ENCODE data around the gene TAGLN. TPM values are rescaled to one million over a fixed set of nuclear protein-coding genes. Genes with fewer than 3 reads are reported as not detected.
A peak's percentile ranks its signal among the peaks of the same experiment; 100 is the strongest.
"Not testable (repeated sequence)": the region's sequence is repeated elsewhere in the genome, so short reads cannot be mapped to it uniquely, and the experiment has no call there.

Gene TAGLN
- total and polyA plus RNA-seq, 9 of the 15 experiments (the other 6 are each of a cell fraction or from before 2014, with no cell fraction given) = 0.21 to 4.9 (median 1.1) TPM

GRCh38 chr11:117206859-117207258 lies 7.7 kb downstream of the TAGLN start:
- H3K27ac ChIP-seq (ENCODE audit: extremely low read depth, low read depth, low read length); H3K9ac ChIP-seq (ENCODE audit: insufficient read depth in 1 of 2, low read depth in 2 of 2, low read length in 2 of 2); intact Hi-C loops (cut with micrococcal nuclease); ATAC-seq; H2AFZ ChIP-seq (ENCODE audit: low read depth, low read length); H4K20me1 ChIP-seq (replicated peaks; ENCODE audit: control insufficient read depth, insufficient read depth, low read length); H3K27me3 ChIP-seq (ENCODE audit: control insufficient read depth in 2 of 2, insufficient read depth in 2 of 2, low read length in 2 of 2); H3K4me3 ChIP-seq; H3K79me2 ChIP-seq (ENCODE audit: control insufficient read depth, insufficient read depth, low read length); H3K36me3 ChIP-seq (ENCODE audit: control insufficient read depth, insufficient read depth, low read length); H3K4me2 ChIP-seq (ENCODE audit: insufficient read depth, low read length); CTCF ChIA-PET (ENCODE audit: low intra/inter-chr PET ratio); FAIRE-seq; DNase-seq (ENCODE audit: extremely low read depth in 1 of 4, low spot score in 3 of 4); H3K9me1 ChIP-seq (ENCODE audit: control insufficient read depth, insufficient read depth, low read length); H3K9me3 ChIP-seq (replicated peaks; ENCODE audit: control insufficient read depth, insufficient read depth, low read depth, low read length); BruUV-seq (replicated peaks); H3K4me1 ChIP-seq (replicated peaks in 1 of 2; ENCODE audit: control insufficient read depth in 2 of 2, insufficient read depth in 2 of 2, low read length in 2 of 2): not testable (repeated sequence)
- POLR2A ChIA-PET = interaction anchor here (1.2 kb wide), 1 partner anchor 18 kb away, joined by 3 read pairs; no protein-coding TSS in a partner anchor
- WGBS (ENCODE audit: insufficient coverage, low coverage, missing lambda C conversion rate) = 72% methylated on average over 3 of the region's 11 CpGs
- in situ Hi-C loops (cut with MboI) = loop anchor here (5.0 kb wide), 1 partner anchor 70 kb away; no protein-coding TSS in a partner anchor

- CTCF ChIA-PET (ENCODE audit: low intra/inter-chr PET ratio); BruUV-seq (replicated peaks); H3K4me3 ChIP-seq; H2AFZ ChIP-seq (ENCODE audit: low read depth, low read length); H3K79me2 ChIP-seq (ENCODE audit: control insufficient read depth, insufficient read depth, low read length); H3K9ac ChIP-seq (ENCODE audit: insufficient read depth in 1 of 2, low read depth in 2 of 2, low read length in 2 of 2); H3K4me2 ChIP-seq (ENCODE audit: insufficient read depth, low read length); POLR2A ChIA-PET; H3K4me1 ChIP-seq (replicated peaks in 1 of 2; ENCODE audit: control insufficient read depth in 2 of 2, insufficient read depth in 2 of 2, low read length in 2 of 2); H3K36me3 ChIP-seq (ENCODE audit: control insufficient read depth, insufficient read depth, low read length); ATAC-seq; H4K20me1 ChIP-seq (replicated peaks; ENCODE audit: control insufficient read depth, insufficient read depth, low read length); H3K9me3 ChIP-seq (replicated peaks; ENCODE audit: control insufficient read depth, insufficient read depth, low read depth, low read length); H3K9me1 ChIP-seq (ENCODE audit: control insufficient read depth, insufficient read depth, low read length); intact Hi-C loops (cut with micrococcal nuclease); H3K27ac ChIP-seq (ENCODE audit: extremely low read depth, low read depth, low read length); H3K27me3 ChIP-seq (ENCODE audit: control insufficient read depth in 2 of 2, insufficient read depth in 2 of 2, low read length in 2 of 2); DNase-seq (ENCODE audit: extremely low read depth in 1 of 4, low spot score in 3 of 4): not testable (repeated sequence)
- FAIRE-seq = peak; percentile 66
- whole genome bisulfite sequencing (ENCODE audit: insufficient coverage, low coverage, missing lambda C conversion rate) = 79% methylated on average over 5 of the region's 5 CpGs
- in situ Hi-C loops (cut with MboI) = loop anchor here (5.0 kb wide), 1 partner anchor 70 kb away; no protein-coding TSS in a partner anchor
Measured at GRCh38 chr11:117207481-117207880, 8.3 kb downstream of the TAGLN start.

- H3K4me3 ChIP-seq; H3K9me3 ChIP-seq (replicated peaks; ENCODE audit: control insufficient read depth, insufficient read depth, low read depth, low read length); H3K4me1 ChIP-seq (replicated peaks in 1 of 2; ENCODE audit: control insufficient read depth in 2 of 2, insufficient read depth in 2 of 2, low read length in 2 of 2); H2AFZ ChIP-seq (ENCODE audit: low read depth, low read length); H3K79me2 ChIP-seq (ENCODE audit: control insufficient read depth, insufficient read depth, low read length); ATAC-seq; POLR2A ChIA-PET; BruUV-seq (replicated peaks); H3K4me2 ChIP-seq (ENCODE audit: insufficient read depth, low read length); H3K9ac ChIP-seq (ENCODE audit: insufficient read depth in 1 of 2, low read depth in 2 of 2, low read length in 2 of 2); intact Hi-C loops (cut with micrococcal nuclease); DNase-seq (ENCODE audit: extremely low read depth in 1 of 4, low spot score in 3 of 4); CTCF ChIA-PET (ENCODE audit: low intra/inter-chr PET ratio); H3K27me3 ChIP-seq (ENCODE audit: control insufficient read depth in 2 of 2, insufficient read depth in 2 of 2, low read length in 2 of 2); H4K20me1 ChIP-seq (replicated peaks; ENCODE audit: control insufficient read depth, insufficient read depth, low read length); H3K9me1 ChIP-seq (ENCODE audit: control insufficient read depth, insufficient read depth, low read length); H3K27ac ChIP-seq (ENCODE audit: extremely low read depth, low read depth, low read length): not testable (repeated sequence)
- WGBS (ENCODE audit: insufficient coverage, low coverage, missing lambda C conversion rate) = 78% methylated on average over 5 of the region's 13 CpGs
- in situ Hi-C loops (cut with MboI) = loop anchor here (5.0 kb wide), 1 partner anchor 71 kb away; no protein-coding TSS in a partner anchor
- peak; percentile 26 for FAIRE-seq
- H3K36me3 ChIP-seq (ENCODE audit: control insufficient read depth, insufficient read depth, low read length) = peaks cover 20% of the 10 kb centered on the region; the same call in 2 of the 3 replicates
Measured at GRCh38 chr11:117208710-117209109, 9.5 kb downstream of the TAGLN start.

GRCh38 chr11:117209351-117210125 lies 10.4 kb downstream of the TAGLN start:
- H3K4me2 ChIP-seq (ENCODE audit: insufficient read depth, low read length); H3K9me1 ChIP-seq (ENCODE audit: control insufficient read depth, insufficient read depth, low read length); H3K4me1 ChIP-seq (replicated peaks in 1 of 2; ENCODE audit: control insufficient read depth in 2 of 2, insufficient read depth in 2 of 2, low read length in 2 of 2); H2AFZ ChIP-seq (ENCODE audit: low read depth, low read length); H3K4me3 ChIP-seq; H3K27ac ChIP-seq (ENCODE audit: extremely low read depth, low read depth, low read length); intact Hi-C loops (cut with micrococcal nuclease); H3K27me3 ChIP-seq (ENCODE audit: control insufficient read depth in 2 of 2, insufficient read depth in 2 of 2, low read length in 2 of 2); BruUV-seq (replicated peaks); FAIRE-seq; H3K9me3 ChIP-seq (replicated peaks; ENCODE audit: control insufficient read depth, insufficient read depth, low read depth, low read length); H3K79me2 ChIP-seq (ENCODE audit: control insufficient read depth, insufficient read depth, low read length); ATAC-seq; DNase-seq (ENCODE audit: extremely low read depth in 1 of 4, low spot score in 3 of 4); CTCF ChIA-PET (ENCODE audit: low intra/inter-chr PET ratio); H3K9ac ChIP-seq (ENCODE audit: insufficient read depth in 1 of 2, low read depth in 2 of 2, low read length in 2 of 2); H4K20me1 ChIP-seq (replicated peaks; ENCODE audit: control insufficient read depth, insufficient read depth, low read length): not testable (repeated sequence)
- in situ Hi-C loops (cut with MboI) = loop anchor here (5.0 kb wide), 1 partner anchor 72 kb away; no protein-coding TSS in a partner anchor
- POLR2A ChIA-PET = interaction anchor here (1.2 kb wide), 1 partner anchor 11 kb away, joined by 3 read pairs; no protein-coding TSS in a partner anchor
- H3K36me3 ChIP-seq (ENCODE audit: control insufficient read depth, insufficient read depth, low read length) = peaks cover 24% of the 10 kb centered on the region; the same call in 2 of the 3 replicates
- 77% methylated on average over 5 of the region's 8 CpGs for WGBS (ENCODE audit: insufficient coverage, low coverage, missing lambda C conversion rate)

All from K562 (cell line).